GM19043 (cell line): ENCODE data around the gene CMPK1.

Source experiments
- ATAC-seq: cut with Tn5 transposase; IDR thresholded peaks from one replicate; pipeline ENCODE4 v1.9.1; 2021; ENCODE audit warnings: low read depth; ENCODE audit not compliant: unreplicated experiment

CMPK1 gene

GRCh38 chr1:47389731-47390130, 56.1 kb downstream of the CMPK1 start:
- ATAC-seq = no peak

GRCh38 chr1:47390843-47391242, 57.3 kb downstream of the CMPK1 start:
- ATAC-seq = no peak

- ATAC-seq = no peak
Measured at GRCh38 chr1:47393141-47393540, 59.6 kb downstream of the CMPK1 start.

GRCh38 chr1:47395433-47395832, 61.8 kb downstream of the CMPK1 start:
- ATAC-seq = no peak

GRCh38 chr1:47396671-47397196, 63.1 kb downstream of the CMPK1 start:
- no peak for ATAC-seq

- no peak for ATAC-seq
Measured at GRCh38 chr1:47399138-47399845, 65.7 kb downstream of the CMPK1 start.

- ATAC-seq = no peak
Measured at GRCh38 chr1:47399846-47400155, 66.2 kb downstream of the CMPK1 start.

- ATAC-seq = no peak
Measured at GRCh38 chr1:47401761-47402160, 68.2 kb downstream of the CMPK1 start.

GRCh38 chr1:47402591-47402990, 69.0 kb downstream of the CMPK1 start:
- ATAC-seq = no peak

GRCh38 chr1:47403321-47403910, 69.8 kb downstream of the CMPK1 start:
- ATAC-seq = no peak

GRCh38 chr1:47405697-47406096, 72.1 kb downstream of the CMPK1 start:
- no peak for ATAC-seq

GRCh38 chr1:47406966-47407365, 73.4 kb downstream of the CMPK1 start:
- no peak for ATAC-seq

- ATAC-seq = no peak
Measured at GRCh38 chr1:47407481-47407880, 73.9 kb downstream of the CMPK1 start.

- ATAC-seq = no peak
Measured at GRCh38 chr1:47409311-47410067, 75.9 kb downstream of the CMPK1 start.

GRCh38 chr1:47410068-47410455, 76.5 kb downstream of the CMPK1 start:
- ATAC-seq = no peak

GRCh38 chr1:47411436-47411835, 77.8 kb downstream of the CMPK1 start:
- no peak for ATAC-seq

- no peak for ATAC-seq
Measured at GRCh38 chr1:47412437-47412836, 78.8 kb downstream of the CMPK1 start.

- no peak for ATAC-seq
Measured at GRCh38 chr1:47415728-47416318, 82.2 kb downstream of the CMPK1 start, which contains the start of gene FOXE3. TSS of gene FOXE3 (plus strand) at chr1:47416285. CDS start at chr1:47416316, 31 bp downstream.

GRCh38 chr1:47416319-47417169, 83.0 kb downstream of the CMPK1 start:
- ATAC-seq = no peak
